Limb (tissue), 2 donors: ENCODE results near the gene OPN5.

ENCODE experiments used
- DNase-seq, 2 donors: peaks; one replicate each; pipeline ENCODE4 v3.0.0-alpha.2; 2016; ENCODE audit errors: extremely low spot score in 2 of 2

OPN5 gene

DNA sequence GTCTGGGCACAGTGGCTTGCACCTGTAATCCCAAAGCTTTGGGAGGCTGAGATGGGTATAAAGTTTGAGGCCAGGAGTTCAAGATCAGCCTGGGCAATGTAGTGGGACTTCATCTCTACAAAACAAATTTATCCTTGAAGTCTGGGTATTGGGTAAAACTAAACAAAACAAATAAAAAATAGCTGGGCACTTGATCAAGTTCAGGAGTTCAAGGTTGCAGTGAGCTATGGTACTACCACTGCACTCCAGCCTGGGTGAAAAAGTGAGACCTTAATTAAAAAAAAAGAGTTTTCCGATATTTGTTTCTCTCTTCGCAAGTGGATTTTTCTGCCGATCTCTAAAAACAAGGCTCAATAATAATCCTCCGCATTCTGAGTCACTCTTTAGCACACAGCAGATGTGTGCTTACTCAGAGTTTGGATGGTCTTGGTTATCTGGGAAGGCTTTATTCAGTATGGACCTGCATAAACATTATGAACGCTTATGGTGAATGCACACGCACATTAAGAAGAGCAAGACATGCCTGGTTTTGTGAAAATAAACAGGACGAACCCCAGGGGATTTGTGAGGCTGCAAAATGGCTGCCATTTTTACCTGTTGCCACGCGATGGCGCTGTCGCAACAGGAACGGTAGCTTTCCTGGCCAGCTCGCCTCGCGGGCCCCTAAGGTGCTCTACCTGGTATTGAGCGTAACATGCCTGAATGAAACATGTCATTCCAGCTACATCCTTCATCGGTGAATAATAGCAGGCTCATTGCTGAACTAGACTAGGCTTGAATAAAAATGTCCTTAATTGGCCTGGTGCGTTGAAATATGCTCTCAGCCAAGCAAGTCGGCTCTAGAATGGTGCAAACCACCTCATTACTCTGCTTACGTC is 6.0 kb downstream of the OPN5 start:
- peak; percentile 59 to 75 for DNase-seq

DNA sequence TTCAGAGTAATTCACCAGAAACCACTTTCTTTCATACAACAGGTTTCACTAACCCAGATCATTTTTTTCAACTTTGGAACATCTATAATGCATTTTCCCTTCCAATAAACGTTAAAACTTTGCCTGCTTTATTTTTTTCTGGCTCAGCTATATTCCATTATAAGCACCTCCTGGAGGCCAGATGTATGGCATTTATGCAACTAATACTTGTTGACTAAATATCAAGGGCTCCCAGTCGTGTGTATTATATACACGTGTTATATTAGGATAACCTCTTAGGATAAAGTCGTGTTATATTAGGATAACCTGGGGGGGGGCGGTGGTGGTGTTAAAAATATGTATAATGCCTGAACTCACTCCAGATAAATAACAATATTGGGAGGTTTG is 6.7 kb downstream of the OPN5 start:
- DNase-seq = no peak

DNA sequence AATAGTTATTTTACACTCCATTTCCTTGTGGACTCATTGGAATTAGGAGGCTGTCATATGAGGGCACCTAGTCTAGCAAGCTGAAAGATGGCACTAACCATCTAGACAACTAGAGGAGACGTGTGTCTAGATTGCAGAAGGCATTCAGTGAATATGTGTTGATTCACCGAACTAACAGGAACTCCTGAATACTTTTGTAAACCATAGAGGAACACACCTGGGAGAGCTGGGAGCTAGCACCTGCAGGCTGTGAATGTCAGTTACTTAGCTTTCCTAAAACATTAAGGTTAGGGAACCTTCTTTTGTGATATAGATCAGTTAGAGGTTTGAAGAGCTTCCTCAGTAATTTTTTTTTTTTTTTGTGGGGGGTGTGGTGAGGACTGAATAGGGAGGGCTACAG is 7.7 kb downstream of the OPN5 start:
- DNase-seq = no peak

GRCh38 chr6:47792216-47792733 is 10.4 kb downstream of the OPN5 start:
- no peak for DNase-seq

DNA sequence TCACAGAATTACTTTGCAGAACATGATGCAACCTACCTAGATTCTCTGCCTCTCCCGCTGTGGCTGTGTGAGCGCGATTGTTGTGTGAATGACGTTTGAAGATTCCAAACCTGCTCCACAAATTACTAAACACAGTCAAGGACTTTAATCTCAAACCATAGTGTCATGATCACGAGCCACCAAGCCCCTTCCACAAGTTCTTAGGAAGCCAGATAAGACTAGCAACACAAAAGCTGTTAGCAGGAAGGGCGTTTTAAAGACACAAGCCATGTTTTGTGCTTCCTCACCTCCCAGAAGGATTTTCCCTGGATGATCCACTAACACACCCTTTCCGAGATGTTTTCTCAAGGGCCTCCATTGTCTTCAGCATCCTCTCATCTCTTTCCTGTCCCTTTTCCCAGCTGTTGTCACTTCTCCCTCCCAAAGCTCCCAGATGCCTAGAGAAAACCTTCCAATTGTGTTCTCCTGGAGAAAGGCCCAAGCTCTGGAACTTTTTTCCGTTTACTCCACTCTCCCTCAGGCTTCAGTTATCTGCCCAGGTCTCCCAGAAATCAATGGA is 12.8 kb downstream of the OPN5 start:
- DNase-seq = no peak

GRCh38 chr6:47801984-47802383 is 20.2 kb downstream of the OPN5 start:
- no peak for DNase-seq

DNA sequence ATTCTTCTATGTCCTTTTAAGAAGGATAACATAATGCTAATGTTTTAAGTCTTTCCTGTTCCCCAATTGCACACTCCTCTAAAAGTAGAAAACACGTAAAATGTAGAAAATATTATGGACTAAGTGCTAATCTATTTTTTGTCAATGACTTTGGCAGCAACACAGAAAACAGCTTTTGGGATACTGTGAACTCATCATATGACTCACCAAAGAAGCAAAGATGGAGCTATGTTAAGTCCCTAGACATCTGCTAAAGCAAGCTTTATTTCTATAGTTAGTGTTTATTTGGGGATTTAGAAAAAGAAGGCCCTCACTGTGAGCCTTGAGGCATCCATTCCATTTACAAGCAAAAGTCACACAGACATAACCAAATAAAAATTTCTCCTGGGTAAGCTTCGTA is 23.0 kb downstream of the OPN5 start:
- DNase-seq = peak in 1 of 2 donors; percentile 13

GRCh38 chr6:47809873-47810272 is 28.0 kb downstream of the OPN5 start:
- DNase-seq = no peak

GRCh38 chr6:47810885-47811284 is 29.1 kb downstream of the OPN5 start:
- no peak for DNase-seq

- no peak for DNase-seq
Observed at GRCh38 chr6:47811443-47811842, 29.6 kb downstream of the OPN5 start.

DNA sequence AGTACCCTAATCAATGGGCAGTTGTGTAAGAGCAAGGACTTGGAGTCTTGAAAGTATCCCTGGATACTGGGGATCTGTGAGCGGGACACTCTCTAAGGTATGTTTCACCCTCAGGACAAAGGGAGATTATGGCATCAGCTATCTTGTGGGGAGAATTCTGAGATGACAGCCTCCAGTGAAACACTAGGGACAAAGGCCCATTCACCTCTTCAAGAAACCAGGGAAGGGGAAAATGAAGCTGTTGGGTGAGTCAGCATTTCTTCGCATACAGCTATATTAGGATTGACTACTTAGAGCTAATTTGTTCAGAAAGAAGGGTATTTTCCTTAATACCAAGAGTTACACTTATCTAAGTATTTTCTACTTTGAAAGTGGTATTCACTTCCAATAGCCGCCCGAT is 35.9 kb downstream of the OPN5 start:
- no peak for DNase-seq

GRCh38 chr6:47819461-47819860 is 37.6 kb downstream of the OPN5 start:
- peak in 1 of 2 donors; percentile 5 for DNase-seq

GRCh38 chr6:47822856-47823554 is 41.2 kb downstream of the OPN5 start:
- DNase-seq = no peak

GRCh38 chr6:47832386-47833100 is 50.7 kb downstream of the OPN5 start:
- DNase-seq = no peak

DNA sequence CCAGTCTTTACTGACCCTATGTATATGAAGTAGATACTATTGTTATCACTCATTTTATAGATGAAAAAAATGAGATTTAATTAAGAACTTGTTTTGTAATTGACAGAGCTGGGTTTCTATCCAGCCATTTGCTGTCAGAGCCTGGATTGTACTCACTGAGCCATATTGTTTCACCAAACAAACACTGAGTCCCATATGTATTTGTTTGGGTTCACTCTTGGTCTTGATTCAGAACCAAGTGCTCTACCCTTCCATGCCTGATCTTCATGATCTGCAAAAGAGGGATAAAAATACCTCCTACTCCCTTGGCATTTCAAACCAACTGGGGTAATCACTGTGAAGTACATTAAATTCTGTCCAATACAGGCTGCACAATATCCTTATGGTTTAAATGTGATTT is 52.4 kb downstream of the OPN5 start:
- no peak for DNase-seq

GRCh38 chr6:47836046-47836445 is 54.2 kb downstream of the OPN5 start:
- DNase-seq = no peak

DNA sequence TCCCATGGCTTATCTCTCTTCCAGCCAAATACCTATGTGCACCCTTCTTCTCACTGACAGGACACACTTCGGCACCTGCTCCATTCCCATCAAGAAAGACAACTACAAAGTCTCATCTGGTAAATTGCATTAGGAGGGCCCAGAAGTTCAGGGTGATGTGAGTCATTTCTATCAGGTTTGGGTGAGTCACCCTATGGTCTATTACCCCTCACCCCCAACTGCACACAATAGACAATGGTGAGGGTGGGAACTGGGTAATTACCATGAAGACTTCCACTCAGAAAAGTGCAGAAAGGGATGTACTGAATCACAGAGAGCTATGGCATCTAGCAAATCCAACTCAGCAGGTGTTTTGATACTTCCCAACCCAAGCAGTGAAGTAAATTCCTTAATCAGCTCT is 54.8 kb downstream of the OPN5 start:
- no peak for DNase-seq

DNA sequence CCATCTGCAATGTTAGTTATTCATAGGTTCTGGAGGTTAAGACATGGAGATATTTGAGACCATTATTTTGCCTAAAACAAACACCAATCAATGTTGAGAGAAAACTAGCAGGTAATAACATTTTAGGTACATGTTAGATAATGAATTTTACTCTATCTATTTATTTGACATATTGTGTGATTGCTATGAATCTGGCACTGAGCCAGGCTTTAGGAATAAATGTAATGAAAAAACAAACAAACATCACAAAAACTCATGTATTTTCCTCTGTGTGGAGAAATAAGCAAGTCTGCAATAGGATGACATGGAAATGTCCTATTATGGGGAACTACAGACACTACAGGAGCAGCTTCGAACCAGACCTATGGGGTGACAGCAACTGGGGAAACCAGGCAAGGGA is 57.8 kb downstream of the OPN5 start:
- no peak for DNase-seq

- no peak for DNase-seq
Observed at GRCh38 chr6:47844881-47845280, 63.0 kb downstream of the OPN5 start.

DNA sequence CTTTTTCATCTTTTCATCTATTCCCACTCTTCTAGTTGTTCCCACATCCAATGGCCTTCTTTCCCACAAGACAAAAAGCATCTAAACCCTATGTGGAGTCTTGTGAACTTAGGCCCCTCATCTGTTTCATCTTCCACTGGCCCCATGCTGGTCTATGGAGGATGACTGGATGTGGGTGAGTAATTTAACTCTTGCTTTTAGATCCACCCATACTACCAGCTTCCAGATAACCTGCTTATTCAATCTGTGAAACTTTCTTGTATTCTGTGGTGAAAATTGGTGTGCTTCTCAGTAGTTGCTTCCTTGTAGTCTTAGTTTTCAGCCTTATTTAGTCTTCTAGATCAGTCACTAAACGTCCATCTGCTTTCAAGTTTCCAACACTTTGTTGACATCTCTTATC is 64.9 kb downstream of the OPN5 start:
- DNase-seq = no peak

- no peak for DNase-seq
Observed at GRCh38 chr6:47851091-47851490, 69.3 kb downstream of the OPN5 start.

GRCh38 chr6:47852727-47853126 is 70.9 kb downstream of the OPN5 start:
- DNase-seq = no peak
